ENCODE data around the gene ARHGAP15.

DNA sequence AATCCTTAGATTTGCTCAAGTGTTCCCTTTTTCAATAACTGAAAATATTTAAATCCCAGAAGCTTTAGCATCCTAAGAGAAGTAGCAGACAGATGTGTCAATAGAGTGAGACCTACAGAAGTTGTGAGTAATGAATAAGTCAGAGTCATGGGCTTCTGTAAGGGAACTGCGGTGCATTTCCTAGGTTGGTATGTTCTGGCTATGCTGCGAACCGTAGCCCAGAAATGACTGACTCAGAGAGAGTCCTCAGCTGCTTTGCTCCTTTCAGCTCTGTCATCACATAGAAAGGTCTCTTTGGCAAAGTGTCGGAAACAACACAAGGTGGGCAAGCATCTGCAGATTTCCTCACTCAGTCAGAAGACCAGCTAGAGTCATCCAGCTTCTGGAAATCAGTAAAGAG, 297.1 kb downstream of the ARHGAP15 start:
- TF ChIP-seq, protein P1, sequence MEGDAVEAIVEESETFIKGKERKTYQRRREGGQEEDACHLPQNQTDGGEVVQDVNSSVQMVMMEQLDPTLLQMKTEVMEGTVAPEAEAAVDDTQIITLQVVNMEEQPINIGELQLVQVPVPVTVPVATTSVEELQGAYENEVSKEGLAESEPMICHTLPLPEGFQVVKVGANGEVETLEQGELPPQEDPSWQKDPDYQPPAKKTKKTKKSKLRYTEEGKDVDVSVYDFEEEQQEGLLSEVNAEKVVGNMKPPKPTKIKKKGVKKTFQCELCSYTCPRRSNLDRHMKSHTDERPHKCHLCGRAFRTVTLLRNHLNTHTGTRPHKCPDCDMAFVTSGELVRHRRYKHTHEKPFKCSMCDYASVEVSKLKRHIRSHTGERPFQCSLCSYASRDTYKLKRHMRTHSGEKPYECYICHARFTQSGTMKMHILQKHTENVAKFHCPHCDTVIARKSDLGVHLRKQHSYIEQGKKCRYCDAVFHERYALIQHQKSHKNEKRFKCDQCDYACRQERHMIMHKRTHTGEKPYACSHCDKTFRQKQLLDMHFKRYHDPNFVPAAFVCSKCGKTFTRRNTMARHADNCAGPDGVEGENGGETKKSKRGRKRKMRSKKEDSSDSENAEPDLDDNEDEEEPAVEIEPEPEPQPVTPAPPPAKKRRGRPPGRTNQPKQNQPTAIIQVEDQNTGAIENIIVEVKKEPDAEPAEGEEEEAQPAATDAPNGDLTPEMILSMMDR (IDR thresholded peaks at IDR 0.05), result no peak
- TF ChIP-seq POLR2A (IDR thresholded peaks at IDR 0.05) (no peak), POLR2AphosphoS5 (IDR thresholded peaks at IDR 0.05) (no peak)

Data from gastroesophageal sphincter (tissue), 3 donors.